ENCODE data around the gene CBX2.
A peak's percentile ranks its signal among the peaks of the same experiment; 100 is the strongest.

Gene CBX2

GRCh38 chr17:79814127-79814973 is 36.4 kb downstream of the CBX2 start:
- DNase-seq = no peak

GRCh38 chr17:79814974-79815835 is 37.3 kb downstream of the CBX2 start:
- DNase-seq = no peak

- DNase-seq = no peak
Measured at GRCh38 chr17:79815836-79816461, 38.0 kb downstream of the CBX2 start.

GRCh38 chr17:79818026-79818758 is 40.2 kb downstream of the CBX2 start:
- DNase-seq = no peak

- no peak for DNase-seq
Measured at GRCh38 chr17:79819085-79819484, 41.1 kb downstream of the CBX2 start.

- no peak for DNase-seq
Measured at GRCh38 chr17:79819534-79820276, 41.8 kb downstream of the CBX2 start.

- no peak for DNase-seq
Measured at GRCh38 chr17:79820959-79821330, 43.0 kb downstream of the CBX2 start.

GRCh38 chr17:79821331-79822095 is 43.6 kb downstream of the CBX2 start:
- no peak for DNase-seq

GRCh38 chr17:79822583-79823124 is 44.7 kb downstream of the CBX2 start:
- DNase-seq = no peak

- DNase-seq = no peak
Measured at GRCh38 chr17:79824234-79824633, 46.3 kb downstream of the CBX2 start.

GRCh38 chr17:79824893-79825579 is 47.1 kb downstream of the CBX2 start:
- no peak for DNase-seq

- DNase-seq = no peak
Measured at GRCh38 chr17:79825580-79825921, 47.6 kb downstream of the CBX2 start.

GRCh38 chr17:79826204-79826680 is 48.3 kb downstream of the CBX2 start:
- DNase-seq = no peak

GRCh38 chr17:79826841-79827578 is 49.1 kb downstream of the CBX2 start:
- no peak for DNase-seq

- peak; percentile 52 for DNase-seq
Measured at GRCh38 chr17:79829004-79829403, 51.1 kb downstream of the CBX2 start.

- DNase-seq = no peak
Measured at GRCh38 chr17:79829457-79829856, 51.5 kb downstream of the CBX2 start.

GRCh38 chr17:79830303-79830702 is 52.4 kb downstream of the CBX2 start:
- no peak for DNase-seq

- DNase-seq = no peak
Measured at GRCh38 chr17:79830763-79831264, 52.9 kb downstream of the CBX2 start.

Data from NCI-H2029 (cell line).